Aorta (tissue), 5 donors: ENCODE results near the gene S100A2. TPM values are rescaled to one million over a fixed set of nuclear protein-coding genes. Genes with fewer than 3 reads are reported as not detected.

Experiments
- ATAC-seq: fragments of 200-7000 bp; cut with Tn5 transposase; one replicate; pipeline ENCODE4 v1.9.1; 2022; ENCODE audit warnings: moderate library complexity; ENCODE audit not compliant: low FRiP score
- DNase-seq, 2 donors: peaks; one replicate each; pipeline ENCODE4 v3.0.0-alpha.2; 2020
- H3K27ac ChIP-seq, 2 donors: one replicate each; pipeline ENCODE4 v1.5.1; 2013; ENCODE audit warnings: low read length in 2 of 2, mild to moderate bottlenecking in 2 of 2, moderate library complexity in 2 of 2, control low read depth in 1 of 2, inconsistent platforms in 1 of 2, low read depth in 1 of 2
- H3K27me3 ChIP-seq, 2 donors: one replicate each; pipeline ENCODE4 v1.6.1; 2013; ENCODE audit warnings: control low read depth in 1 of 2, low read length in 1 of 2, mild to moderate bottlenecking in 1 of 2, moderate library complexity in 1 of 2; ENCODE audit not compliant: insufficient read depth in 2 of 2, control insufficient read depth in 1 of 2
- H3K36me3 ChIP-seq, 2 donors: one replicate each; pipeline ENCODE4 v1.6.1; 2013; ENCODE audit warnings: control low read depth in 1 of 2, low read length in 1 of 2, mild to moderate bottlenecking in 1 of 2; ENCODE audit not compliant: insufficient read depth in 2 of 2, control insufficient read depth in 1 of 2
- H3K4me1 ChIP-seq, 2 donors: one replicate each; pipeline ENCODE4 v1.6.1; 2013; ENCODE audit warnings: low read length in 2 of 2, control low read depth in 1 of 2, mild to moderate bottlenecking in 1 of 2, moderate library complexity in 1 of 2; ENCODE audit not compliant: insufficient read depth in 2 of 2, control insufficient read depth in 1 of 2
- H3K4me3 ChIP-seq, 2 donors: one replicate each; pipeline ENCODE4 v1.5.1; 2013; ENCODE audit warnings: low read length in 2 of 2, control low read depth in 1 of 2, mild to moderate bottlenecking in 1 of 2
- H3K9me3 ChIP-seq: one replicate; pipeline ENCODE4 v1.6.1; 2013; ENCODE audit warnings: mild to moderate bottlenecking, low read length; ENCODE audit not compliant: control insufficient read depth
- WGBS, 2 donors: extraction: QIAGEN DNeasy Blood & Tissue Kit; methylation state at CpG; one replicate each; pipeline ENCODE4 v1.1.7; 2013; 5-methylcytosine and 5-hydroxymethylcytosine counted together
- intact Hi-C, 2 donors: fragments of 100-400 bp; cut with DNase I; formaldehyde crosslinking; loops; one replicate each; pipeline versions ENCODE4 v1.14.2 to v1.15.0; 2022
- polyA plus RNA-seq, 2 donors: library from polyadenylated mRNA; stranded (reverse); fragments of 200-250 nt; gene quantifications; one replicate each; pipeline ENCODE4 v1.2.3, GENCODE V29; 2013
- total RNA-seq, 2 donors: library from RNA; stranded (reverse); fragmentation: NEBNext Ultra II Directional; extraction: Animal tissue kit (Norgen Biotek cat#: 25700); gene quantifications; one replicate each; pipeline ENCODE4 v1.2.1, GENCODE V29; 2021
- donor health status: healthy with polysubstance abuse.
- donor health status: Bipolar disorder and iron deficiency.
- donor health status: DM: no; HTN: no; CAD: no.
- donor health status: DM: no; HTN: no; CAD: no.
- donor health status: DM: yes; HTN: yes; CAD: no.

S100A2 gene
- total and polyA plus RNA-seq, 4 donors = 1.8 to 6.4 (median 2.0) TPM

GRCh38 chr1:153515504-153516394, 49.9 kb downstream of the S100A2 start:
- peak; percentile 51 for ATAC-seq

GRCh38 chr1:153513666-153514065, 52.0 kb downstream of the S100A2 start:
- no peak for ATAC-seq
- 94 to 97% methylated on average over 7 of the region's 7 CpGs for WGBS, 2 donors
- intact Hi-C loops = loop anchor here in 1 of 2 donors (5.0 to 10.0 kb wide), 2 partner anchors 161 to 261 kb away; partner anchors contain the start of gene SLC27A3

More at GRCh38 chr1:153515504-153516394, 49.9 kb downstream of the S100A2 start:
- WGBS, 2 donors = 64% methylated on average over 8 of the region's 8 CpGs
- intact Hi-C loops = loop anchor here in 1 of 2 donors (10.0 kb wide), 1 partner anchor 259 kb away; the partner anchor contains the start of gene SLC27A3
- Histone ChIP-seq H3K4me3 (no peak overlapping the region), H3K27me3 (no peaks in the 10 kb centered on the region), H3K36me3 (no peaks in the 10 kb centered on the region), H3K27ac (no peak overlapping the region), H3K4me1 (no peaks in the 10 kb centered on the region), H3K9me3 (no peaks in the 10 kb centered on the region)
- no peak for DNase-seq

GRCh38 chr1:153513023-153513422, 52.6 kb downstream of the S100A2 start:
- intact Hi-C loops = loop anchor here in 1 of 2 donors (5.0 to 10.0 kb wide), 2 partner anchors 161 to 262 kb away; partner anchors contain the start of gene SLC27A3
- WGBS, 2 donors = 36 to 40% methylated on average over 3 of the region's 3 CpGs
- no peaks in the 10 kb centered on the region for H3K4me1 ChIP-seq

More at GRCh38 chr1:153513666-153514065, 52.0 kb downstream of the S100A2 start:
- Histone ChIP-seq H3K4me3 (no peak overlapping the region), H3K27me3 (no peaks in the 10 kb centered on the region), H3K4me1 (no peaks in the 10 kb centered on the region), H3K9me3 (no peaks in the 10 kb centered on the region), H3K27ac (no peak overlapping the region), H3K36me3 (no peaks in the 10 kb centered on the region)
- no peak for DNase-seq

More at GRCh38 chr1:153513023-153513422, 52.6 kb downstream of the S100A2 start:
- H3K27me3 ChIP-seq = no peaks in the 10 kb centered on the region
- no peak overlapping the region for H3K4me3 ChIP-seq
- no peaks in the 10 kb centered on the region for H3K36me3 ChIP-seq
- ATAC-seq (peak; percentile 31), DNase-seq (peak in 1 of 2 donors; percentile 53)
- H3K27ac ChIP-seq = no peak overlapping the region
- H3K9me3 ChIP-seq = no peaks in the 10 kb centered on the region

Other genes with a start within 250 kb of the S100A2 start
- not detected for gene PGLYRP4, start 217.0 kb downstream of the S100A2 start, total RNA-seq
- not detected for gene PGLYRP4, start 217.0 kb downstream of the S100A2 start, polyA plus RNA-seq
- 100 to 1,000 TPM; 131 to 276 TPM for gene S100A9, start 208.0 kb downstream of the S100A2 start, total RNA-seq
- 100 to 1,000 TPM; 110 to 485 TPM for gene S100A9, start 208.0 kb downstream of the S100A2 start, polyA plus RNA-seq
- gene S100A12, start 190.2 kb downstream of the S100A2 start, total RNA-seq = 10 to 100 TPM in 1 of 2 donors, 1 to 10 TPM in 1; 4.4 to 23.6 TPM
- gene S100A12, start 190.2 kb downstream of the S100A2 start, polyA plus RNA-seq = 10 to 100 TPM in 1 of 2 donors, 1 to 10 TPM in 1; 1.7 to 58.6 TPM
- gene S100A8, start 174.8 kb downstream of the S100A2 start, total RNA-seq = 100 to 1,000 TPM in 1 of 2 donors, 10 to 100 TPM in 1; 83.5 to 185 TPM
- 100 to 1,000 TPM in 1 of 2 donors, 10 to 100 TPM in 1; 48.2 to 218 TPM for gene S100A8, start 174.8 kb downstream of the S100A2 start, polyA plus RNA-seq
- gene S100A7A, start 149.3 kb downstream of the S100A2 start, total RNA-seq = not detected
- gene S100A7A, start 149.3 kb downstream of the S100A2 start, polyA plus RNA-seq = not detected
- not detected for gene S100A7, start 105.2 kb downstream of the S100A2 start, total RNA-seq
- gene S100A7, start 105.2 kb downstream of the S100A2 start, polyA plus RNA-seq = not detected
- gene S100A6, start 29.9 kb downstream of the S100A2 start, total RNA-seq = 1,000 to 10,000 TPM in 1 of 2 donors, 100 to 1,000 TPM in 1; 934 to 1,126 TPM
- 1,000 to 10,000 TPM; 3,932 to 5,181 TPM for gene S100A6, start 29.9 kb downstream of the S100A2 start, polyA plus RNA-seq
- gene S100A5, start 24.9 kb downstream of the S100A2 start, total RNA-seq = not detected
- not detected for gene S100A5, start 24.9 kb downstream of the S100A2 start, polyA plus RNA-seq
- 100 to 1,000 TPM; 406 to 967 TPM for gene S100A4, start 20.0 kb downstream of the S100A2 start, total RNA-seq
- gene S100A4, start 20.0 kb downstream of the S100A2 start, polyA plus RNA-seq = 1,000 to 10,000 TPM; 3,369 to 4,033 TPM
- gene S100A3, start 16.6 kb downstream of the S100A2 start, total RNA-seq = 1 to 10 TPM; 2.3 to 3.8 TPM
- gene S100A3, start 16.6 kb downstream of the S100A2 start, polyA plus RNA-seq = 10 to 100 TPM in 1 of 2 donors, 1 to 10 TPM in 1; 3.0 to 11.7 TPM
- gene S100A16, start 47.3 kb upstream of the S100A2 start, total RNA-seq = 10 to 100 TPM; 72.8 to 83.4 TPM
- gene S100A16, start 47.3 kb upstream of the S100A2 start, polyA plus RNA-seq = 100 to 1,000 TPM in 1 of 2 donors, 10 to 100 TPM in 1; 86.5 to 116 TPM
- gene S100A14, start 50.5 kb upstream of the S100A2 start, total RNA-seq = not detected
- 10 to 100 TPM in 1 of 2 donors, 1 to 10 TPM in 1; 2.5 to 91.2 TPM for gene S100A14, start 50.5 kb upstream of the S100A2 start, polyA plus RNA-seq
- 100 to 1,000 TPM in 1 of 2 donors, 10 to 100 TPM in 1; 80.0 to 111 TPM for gene S100A13, start 61.7 kb upstream of the S100A2 start, total RNA-seq
- 100 to 1,000 TPM; 243 to 245 TPM for gene S100A13, start 61.7 kb upstream of the S100A2 start, polyA plus RNA-seq
- under 1 TPM in 1 of 2 donors, not detected in 1; 0.69 TPM for gene S100A1, start 62.6 kb upstream of the S100A2 start, total RNA-seq
- gene S100A1, start 62.6 kb upstream of the S100A2 start, polyA plus RNA-seq = 1 to 10 TPM in 1 of 2 donors, under 1 TPM in 1; 0.23 to 7.1 TPM
- 10 to 100 TPM; 54.3 to 57.0 TPM for gene CHTOP, start 68.2 kb upstream of the S100A2 start, total RNA-seq
- gene CHTOP, start 68.2 kb upstream of the S100A2 start, polyA plus RNA-seq = 10 to 100 TPM; 34.4 to 51.8 TPM
- 10 to 100 TPM; 30.4 to 35.4 TPM for gene SNAPIN, start 92.9 kb upstream of the S100A2 start, total RNA-seq
- 10 to 100 TPM; 52.6 to 55.6 TPM for gene SNAPIN, start 92.9 kb upstream of the S100A2 start, polyA plus RNA-seq
- 10 to 100 TPM; 70.6 to 82.9 TPM for gene ILF2, start 105.1 kb upstream of the S100A2 start, total RNA-seq
- 10 to 100 TPM; 67.0 to 72.8 TPM for gene ILF2, start 105.1 kb upstream of the S100A2 start, polyA plus RNA-seq
- gene NPR1, start 112.8 kb upstream of the S100A2 start, total RNA-seq = 100 to 1,000 TPM; 116 to 168 TPM
- gene NPR1, start 112.8 kb upstream of the S100A2 start, polyA plus RNA-seq = 100 to 1,000 TPM in 1 of 2 donors, 10 to 100 TPM in 1; 39.4 to 110 TPM
- gene INTS3, start 162.2 kb upstream of the S100A2 start, total RNA-seq = 10 to 100 TPM; 52.2 to 76.7 TPM
- gene INTS3, start 162.2 kb upstream of the S100A2 start, polyA plus RNA-seq = 100 to 1,000 TPM in 1 of 2 donors, 10 to 100 TPM in 1; 10.9 to 101 TPM
- gene SLC27A3, start 209.6 kb upstream of the S100A2 start, total RNA-seq = 10 to 100 TPM; 52.4 to 54.5 TPM
- 100 to 1,000 TPM in 1 of 2 donors, 10 to 100 TPM in 1; 26.3 to 166 TPM for gene SLC27A3, start 209.6 kb upstream of the S100A2 start, polyA plus RNA-seq